ENCODE measurements around the gene OR1I1.
A peak's percentile ranks its signal among the peaks of the same experiment; 100 is the strongest.
"Not testable (repeated sequence)": the region's sequence is repeated elsewhere in the genome, so short reads cannot be mapped to it uniquely, and the experiment has no call there.

Gene OR1I1

DNA sequence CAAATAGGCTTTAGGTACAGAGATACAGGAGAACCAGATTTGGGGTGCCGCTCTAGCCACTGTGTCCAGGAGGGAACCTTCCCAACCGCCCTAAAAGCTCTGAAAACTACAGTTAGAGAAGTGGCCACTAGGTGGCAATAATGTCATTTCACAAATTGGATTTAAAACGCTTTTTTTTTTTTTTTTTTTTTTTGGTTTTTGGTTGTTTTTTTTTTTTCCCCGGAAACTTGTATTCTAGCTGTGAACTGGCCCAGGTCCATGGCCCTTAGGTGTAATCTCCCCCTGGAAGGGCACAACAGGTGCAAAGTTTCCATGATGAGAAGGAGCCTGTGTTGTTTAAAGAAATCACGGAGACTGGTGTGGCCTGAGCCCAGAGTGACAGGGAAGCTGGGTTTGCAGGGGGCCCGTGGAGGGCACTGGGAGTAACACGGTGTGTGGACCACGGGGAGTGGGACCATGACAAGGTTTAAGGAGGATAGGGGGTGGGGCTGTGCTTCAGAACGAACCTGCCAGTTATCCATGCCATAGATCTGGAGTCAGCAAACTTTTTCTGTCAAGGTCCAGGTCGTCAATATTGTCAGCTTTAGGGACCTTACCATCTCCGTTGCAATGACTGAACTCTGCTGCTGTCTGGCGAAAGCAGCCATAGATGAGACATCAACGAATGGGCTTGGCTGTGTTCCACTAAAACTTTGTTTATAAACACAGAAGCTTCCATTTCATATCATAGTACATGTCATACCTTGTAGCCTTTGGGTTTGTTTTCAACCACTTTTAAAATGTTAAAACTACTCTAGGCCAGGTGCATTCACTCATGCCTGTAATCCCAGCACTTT, 10.1 kb downstream of the OR1I1 start:
- Histone ChIP-seq H4K20me1 (ENCODE audit: insufficient read depth, low read length) (peaks cover 4% of the 10 kb centered on the region; the same call in 1 of the 2 replicates), H3K4me3 (ENCODE audit: low read depth in 1 of 2, low read length in 2 of 2) (no peak overlapping the region), H3K27ac (ENCODE audit: low read length) (no peak overlapping the region), H3K9me3 (ENCODE audit: insufficient read depth, low read length, severe bottlenecking) (no peaks in the 10 kb centered on the region), H3K9ac (ENCODE audit: low read depth, low read length) (no peak overlapping the region), H3K27me3 (ENCODE audit: insufficient read depth, low read length, poor library complexity) (no peaks in the 10 kb centered on the region), H3K79me2 (ENCODE audit: insufficient read depth, low read length) (no peaks in the 10 kb centered on the region), H3K36me3 (ENCODE audit: insufficient read depth, low read length) (no peaks in the 10 kb centered on the region), H3K4me2 (ENCODE audit: insufficient read depth, low read length) (no peak overlapping the region; the same call in 1 of the 2 replicates), H2AFZ (ENCODE audit: low read depth, low read length) (no peak overlapping the region), H3K4me1 (ENCODE audit: insufficient read depth, low read length) (peaks cover 4% of the 10 kb centered on the region)
- DNase-seq, result peak; percentile 60
- peak; percentile 64 for ATAC-seq (ENCODE audit: insufficient read depth, low read depth)
- TF ChIP-seq, protein P1, sequence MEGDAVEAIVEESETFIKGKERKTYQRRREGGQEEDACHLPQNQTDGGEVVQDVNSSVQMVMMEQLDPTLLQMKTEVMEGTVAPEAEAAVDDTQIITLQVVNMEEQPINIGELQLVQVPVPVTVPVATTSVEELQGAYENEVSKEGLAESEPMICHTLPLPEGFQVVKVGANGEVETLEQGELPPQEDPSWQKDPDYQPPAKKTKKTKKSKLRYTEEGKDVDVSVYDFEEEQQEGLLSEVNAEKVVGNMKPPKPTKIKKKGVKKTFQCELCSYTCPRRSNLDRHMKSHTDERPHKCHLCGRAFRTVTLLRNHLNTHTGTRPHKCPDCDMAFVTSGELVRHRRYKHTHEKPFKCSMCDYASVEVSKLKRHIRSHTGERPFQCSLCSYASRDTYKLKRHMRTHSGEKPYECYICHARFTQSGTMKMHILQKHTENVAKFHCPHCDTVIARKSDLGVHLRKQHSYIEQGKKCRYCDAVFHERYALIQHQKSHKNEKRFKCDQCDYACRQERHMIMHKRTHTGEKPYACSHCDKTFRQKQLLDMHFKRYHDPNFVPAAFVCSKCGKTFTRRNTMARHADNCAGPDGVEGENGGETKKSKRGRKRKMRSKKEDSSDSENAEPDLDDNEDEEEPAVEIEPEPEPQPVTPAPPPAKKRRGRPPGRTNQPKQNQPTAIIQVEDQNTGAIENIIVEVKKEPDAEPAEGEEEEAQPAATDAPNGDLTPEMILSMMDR (IDR thresholded peaks at IDR 0.05; ENCODE audit: borderline replicate concordance, extremely low read depth, low read length, poor library complexity, severe bottlenecking), result peak; percentile 79
- no peak for TF ChIP-seq EZH2 (IDR thresholded peaks at IDR 0.05; ENCODE audit: borderline replicate concordance, low read depth, low read length, severe bottlenecking)

GRCh38 chr19:15093001-15093400, 11.0 kb downstream of the OR1I1 start:
- Histone ChIP-seq H3K4me3 (ENCODE audit: low read depth in 1 of 2, low read length in 2 of 2) (no peak overlapping the region), H2AFZ (ENCODE audit: low read depth, low read length) (no peak overlapping the region), H3K4me2 (ENCODE audit: insufficient read depth, low read length) (no peak overlapping the region), H3K9ac (ENCODE audit: low read depth, low read length) (no peak overlapping the region), H3K79me2 (ENCODE audit: insufficient read depth, low read length) (no peaks in the 10 kb centered on the region), H3K27me3 (ENCODE audit: insufficient read depth, low read length, poor library complexity) (no peaks in the 10 kb centered on the region), H3K36me3 (ENCODE audit: insufficient read depth, low read length) (no peaks in the 10 kb centered on the region), H3K4me1 (ENCODE audit: insufficient read depth, low read length) (peaks cover 4% of the 10 kb centered on the region), H3K9me3 (ENCODE audit: insufficient read depth, low read length, severe bottlenecking) (no peaks in the 10 kb centered on the region), H4K20me1 (ENCODE audit: insufficient read depth, low read length) (no peaks in the 10 kb centered on the region), H3K27ac (ENCODE audit: low read length) (no peak overlapping the region)
- ATAC-seq (ENCODE audit: insufficient read depth, low read depth) (no peak), DNase-seq (no peak)
- TF ChIP-seq, protein P1 (IDR thresholded peaks at IDR 0.05; ENCODE audit: borderline replicate concordance, extremely low read depth, low read length, poor library complexity, severe bottlenecking), result no peak
- no peak for TF ChIP-seq EZH2 (IDR thresholded peaks at IDR 0.05; ENCODE audit: borderline replicate concordance, low read depth, low read length, severe bottlenecking)

- H3K27ac ChIP-seq (ENCODE audit: low read length), result no peak overlapping the region
- H3K4me1 ChIP-seq (ENCODE audit: insufficient read depth, low read length), result peaks cover 4% of the 10 kb centered on the region
- DNase-seq (no peak), ATAC-seq (ENCODE audit: insufficient read depth, low read depth) (no peak)
- TF ChIP-seq, protein P1 (IDR thresholded peaks at IDR 0.05; ENCODE audit: borderline replicate concordance, extremely low read depth, low read length, poor library complexity, severe bottlenecking), result no peak
- no peak for TF ChIP-seq EZH2 (IDR thresholded peaks at IDR 0.05; ENCODE audit: borderline replicate concordance, low read depth, low read length, severe bottlenecking)
- H2AFZ ChIP-seq (ENCODE audit: low read depth, low read length), result no peak overlapping the region
- H3K36me3 ChIP-seq (ENCODE audit: insufficient read depth, low read length), result no peaks in the 10 kb centered on the region
- H3K4me3 ChIP-seq (ENCODE audit: low read depth in 1 of 2, low read length in 2 of 2), result no peak overlapping the region
- H3K9ac ChIP-seq (ENCODE audit: low read depth, low read length), result no peak overlapping the region
- H3K9me3 ChIP-seq (ENCODE audit: insufficient read depth, low read length, severe bottlenecking), result no peaks in the 10 kb centered on the region
- H3K79me2 ChIP-seq (ENCODE audit: insufficient read depth, low read length), result no peaks in the 10 kb centered on the region
- no peaks in the 10 kb centered on the region for H3K27me3 ChIP-seq (ENCODE audit: insufficient read depth, low read length, poor library complexity)
- H4K20me1 ChIP-seq (ENCODE audit: insufficient read depth, low read length), result no peaks in the 10 kb centered on the region
- no peak overlapping the region for H3K4me2 ChIP-seq (ENCODE audit: insufficient read depth, low read length)
Measured at GRCh38 chr19:15096223-15096622, 14.2 kb downstream of the OR1I1 start.

DNA sequence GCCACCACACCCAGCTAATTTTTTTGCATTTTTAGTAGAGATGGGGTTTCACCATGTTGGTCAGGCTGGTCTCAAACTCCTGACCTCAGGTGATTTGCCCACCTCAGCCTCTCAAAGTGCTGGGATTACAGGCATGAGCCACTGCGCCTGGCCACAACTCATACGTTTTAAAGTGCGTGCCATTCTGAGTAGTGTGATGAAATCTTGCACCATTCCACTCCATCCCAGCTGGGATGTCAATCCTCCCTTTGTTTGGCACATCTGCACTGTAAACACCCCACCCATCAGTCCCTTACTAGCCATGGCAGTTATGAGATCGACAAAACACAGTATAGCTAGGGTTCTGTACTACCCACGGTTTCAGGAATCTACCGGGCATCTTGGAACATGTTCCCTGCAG, 16.0 kb downstream of the OR1I1 start:
- not testable (repeated sequence) for DNase-seq; H3K9me3 ChIP-seq (ENCODE audit: insufficient read depth, low read length, severe bottlenecking); H3K27ac ChIP-seq (ENCODE audit: low read length); H3K4me1 ChIP-seq (ENCODE audit: insufficient read depth, low read length); H3K4me2 ChIP-seq (ENCODE audit: insufficient read depth, low read length); H3K9ac ChIP-seq (ENCODE audit: low read depth, low read length); H2AFZ ChIP-seq (ENCODE audit: low read depth, low read length); ATAC-seq (ENCODE audit: insufficient read depth, low read depth); H3K36me3 ChIP-seq (ENCODE audit: insufficient read depth, low read length); H3K27me3 ChIP-seq (ENCODE audit: insufficient read depth, low read length, poor library complexity); H3K79me2 ChIP-seq (ENCODE audit: insufficient read depth, low read length); H4K20me1 ChIP-seq (ENCODE audit: insufficient read depth, low read length); H3K4me3 ChIP-seq (ENCODE audit: low read depth in 1 of 2, low read length in 2 of 2)
